ENCODE results near the gene TMEM87A.
"Not testable (repeated sequence)": the region's sequence is repeated elsewhere in the genome, so short reads cannot be mapped to it uniquely, and the experiment has no call there.

The TMEM87A gene

GRCh38 chr15:42272939-42273899 is at the start of gene TMEM87A, which contains the start of gene GANC:
TSS of gene TMEM87A (minus strand) at chr15:42273433. CDS start at chr15:42273398, 35 bp downstream.
TSS of gene GANC (plus strand) at chr15:42273201. CDS start at chr15:42274482, 1,281 bp downstream.
- DNase-seq: peak; percentile 99

GRCh38 chr15:42319206-42319605 is 46.0 kb upstream of the TMEM87A start:
- no peak for DNase-seq

- DNase-seq: not testable (repeated sequence)
These were observed 43.1 kb upstream of the TMEM87A start for GRCh38 chr15:42316282-42316805.

- no peak for DNase-seq
These were observed 42.3 kb upstream of the TMEM87A start for GRCh38 chr15:42315521-42315920.

GRCh38 chr15:42314818-42315217 is 41.6 kb upstream of the TMEM87A start:
- DNase-seq: no peak

- DNase-seq: no peak
These were observed 40.2 kb upstream of the TMEM87A start for GRCh38 chr15:42313463-42313862.

GRCh38 chr15:42306681-42307080 is 33.4 kb upstream of the TMEM87A start:
- no peak for DNase-seq

- DNase-seq: not testable (repeated sequence)
These were observed 27.8 kb upstream of the TMEM87A start for GRCh38 chr15:42301004-42301403.

- DNase-seq: no peak
These were observed 15.9 kb upstream of the TMEM87A start for GRCh38 chr15:42289166-42289565.

- DNase-seq: no peak
These were observed 14.7 kb upstream of the TMEM87A start for GRCh38 chr15:42287931-42288330.

GRCh38 chr15:42286445-42287029 is 13.3 kb upstream of the TMEM87A start:
- DNase-seq: no peak

GRCh38 chr15:42285034-42285433 is 11.8 kb upstream of the TMEM87A start:
- no peak for DNase-seq

GRCh38 chr15:42284551-42284950 is 11.3 kb upstream of the TMEM87A start:
- DNase-seq: no peak

- no peak for DNase-seq
These were observed 10.4 kb upstream of the TMEM87A start for GRCh38 chr15:42283671-42284070.

GRCh38 chr15:42282926-42283325 is 9.7 kb upstream of the TMEM87A start:
- no peak for DNase-seq

- DNase-seq: no peak
These were observed 9.1 kb upstream of the TMEM87A start for GRCh38 chr15:42282344-42282743.

- DNase-seq: no peak
These were observed 6.0 kb upstream of the TMEM87A start for GRCh38 chr15:42279234-42279723.

GRCh38 chr15:42276762-42277161 is 3.5 kb upstream of the TMEM87A start:
- DNase-seq: no peak

GRCh38 chr15:42275780-42276391 is 2.7 kb upstream of the TMEM87A start:
- no peak for DNase-seq

GRCh38 chr15:42274702-42274989 is 1.4 kb upstream of the TMEM87A start:
- no peak for DNase-seq

- DNase-seq: peak; percentile 36
These were observed 868 bp upstream of the TMEM87A start for GRCh38 chr15:42273900-42274701.

GRCh38 chr15:42270996-42271395 is 2.2 kb downstream of the TMEM87A start:
- no peak for DNase-seq

GRCh38 chr15:42270551-42270950 is 2.7 kb downstream of the TMEM87A start:
- DNase-seq: no peak

Data from amniotic stem cell (primary cell).